Measurements from ENCODE around the gene LGI4. TPM values are rescaled to one million over a fixed set of nuclear protein-coding genes. Genes with fewer than 3 reads are reported as not detected.

The LGI4 gene
- total and polyA plus RNA-seq, 7 donors = 4.2 to 47.1 (median 31.6) TPM

DNA sequence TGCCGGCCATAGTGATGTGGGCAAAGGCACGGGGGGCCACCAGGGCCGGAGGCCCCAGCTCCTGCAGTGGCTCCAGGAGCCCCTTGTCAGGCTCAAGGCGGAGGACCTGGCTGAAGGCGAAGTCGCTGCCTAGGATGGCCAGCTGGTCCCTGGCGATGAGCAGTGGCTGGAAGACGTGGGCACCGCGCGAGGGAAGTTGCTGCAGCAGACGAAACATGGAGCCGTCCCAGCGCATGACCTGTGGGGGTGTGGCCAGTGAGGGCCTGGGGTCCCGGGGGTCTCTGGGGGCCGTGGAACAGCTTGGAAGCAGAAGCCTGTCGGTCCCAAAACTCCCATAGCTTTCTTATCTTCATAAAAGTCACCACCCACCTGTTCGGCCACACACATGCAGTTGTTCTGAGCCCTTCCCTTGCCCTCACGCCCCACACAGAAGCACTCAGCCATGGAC lies 9.6 kb downstream of the LGI4 start:
- intact Hi-C loops (cut with DNase I) = loop anchor here (10.0 kb wide), 1 partner anchor 150 kb away; no protein-coding TSS in a partner anchor
- no peaks in the 10 kb centered on the region for H3K27me3 ChIP-seq
- H3K27ac ChIP-seq = peak overlapping the region; percentile 78 to 89 (median 84)
- H3K9me3 ChIP-seq = no peaks in the 10 kb centered on the region
- WGBS, 2 donors = 65 to 82% methylated on average over 19 of the region's 19 CpGs
- TF ChIP-seq POLR2A (IDR thresholded peaks at IDR 0.05) = no peak
- TF ChIP-seq EP300 (IDR thresholded peaks at IDR 0.05) = no peak
- TF ChIP-seq, protein P1, sequence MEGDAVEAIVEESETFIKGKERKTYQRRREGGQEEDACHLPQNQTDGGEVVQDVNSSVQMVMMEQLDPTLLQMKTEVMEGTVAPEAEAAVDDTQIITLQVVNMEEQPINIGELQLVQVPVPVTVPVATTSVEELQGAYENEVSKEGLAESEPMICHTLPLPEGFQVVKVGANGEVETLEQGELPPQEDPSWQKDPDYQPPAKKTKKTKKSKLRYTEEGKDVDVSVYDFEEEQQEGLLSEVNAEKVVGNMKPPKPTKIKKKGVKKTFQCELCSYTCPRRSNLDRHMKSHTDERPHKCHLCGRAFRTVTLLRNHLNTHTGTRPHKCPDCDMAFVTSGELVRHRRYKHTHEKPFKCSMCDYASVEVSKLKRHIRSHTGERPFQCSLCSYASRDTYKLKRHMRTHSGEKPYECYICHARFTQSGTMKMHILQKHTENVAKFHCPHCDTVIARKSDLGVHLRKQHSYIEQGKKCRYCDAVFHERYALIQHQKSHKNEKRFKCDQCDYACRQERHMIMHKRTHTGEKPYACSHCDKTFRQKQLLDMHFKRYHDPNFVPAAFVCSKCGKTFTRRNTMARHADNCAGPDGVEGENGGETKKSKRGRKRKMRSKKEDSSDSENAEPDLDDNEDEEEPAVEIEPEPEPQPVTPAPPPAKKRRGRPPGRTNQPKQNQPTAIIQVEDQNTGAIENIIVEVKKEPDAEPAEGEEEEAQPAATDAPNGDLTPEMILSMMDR (IDR thresholded peaks at IDR 0.05) = no peak
- TF ChIP-seq POLR2AphosphoS5 (IDR thresholded peaks at IDR 0.05) = no peak
- peaks cover 0 to 20% (median 10%) of the 10 kb centered on the region in 4 donors for H3K4me1 ChIP-seq
- H3K36me3 ChIP-seq = no peaks in the 10 kb centered on the region
- no peak for DNase-seq
- H3K4me3 ChIP-seq = peak overlapping the region in 2 of 4 donors; percentile 55 to 56

GRCh38 chr19:35124098-35125060 lies 10.5 kb downstream of the LGI4 start:
- Histone ChIP-seq H3K36me3 (no peaks in the 10 kb centered on the region), H3K4me1 (peaks cover 0 to 20% (median 10%) of the 10 kb centered on the region in 4 donors), H3K27ac (peak overlapping the region; percentile 78 to 89 (median 84)), H3K27me3 (no peaks in the 10 kb centered on the region), H3K9me3 (no peaks in the 10 kb centered on the region), H3K4me3 (peak overlapping the region; percentile 43 to 67 (median 56))
- TF ChIP-seq EP300 (IDR thresholded peaks at IDR 0.05) = no peak
- peak; percentile 76 to 91 for TF ChIP-seq POLR2A (IDR thresholded peaks at IDR 0.05)
- peak; percentile 96 to 98 (median 98) for TF ChIP-seq POLR2AphosphoS5 (IDR thresholded peaks at IDR 0.05)
- TF ChIP-seq, protein P1 (IDR thresholded peaks at IDR 0.05) = no peak
- WGBS, 2 donors = 10 to 16% methylated on average over 42 of the region's 42 CpGs
- intact Hi-C loops (cut with DNase I) = loop anchor here (10.0 kb wide), 1 partner anchor 150 kb away; no protein-coding TSS in a partner anchor
- peak; percentile 97 for DNase-seq

DNA sequence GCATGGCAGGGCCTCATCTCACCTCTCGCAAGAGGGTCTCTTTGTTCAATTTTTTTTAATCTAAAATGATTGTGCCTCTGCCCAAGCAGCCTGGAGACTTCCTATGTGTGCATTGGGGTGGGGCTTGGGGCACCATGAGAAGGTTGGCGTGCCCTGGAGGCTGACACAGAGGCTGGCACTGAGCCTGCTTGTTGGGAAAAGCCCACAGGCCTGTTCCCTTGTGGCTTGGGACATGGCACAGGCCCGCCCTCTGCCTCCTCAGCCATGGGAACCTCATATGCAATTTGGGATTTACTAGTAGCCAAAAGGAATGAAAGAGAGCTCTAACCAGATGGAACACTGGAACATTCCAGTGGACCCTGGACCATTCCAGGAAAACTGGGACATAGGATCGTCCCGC lies 11.3 kb downstream of the LGI4 start:
- Histone ChIP-seq H3K36me3 (no peaks in the 10 kb centered on the region), H3K9me3 (no peaks in the 10 kb centered on the region), H3K27me3 (no peaks in the 10 kb centered on the region), H3K27ac (peak overlapping the region; percentile 78 to 89 (median 84)), H3K4me1 (peaks cover 0 to 20% (median 10%) of the 10 kb centered on the region in 4 donors), H3K4me3 (peak overlapping the region in 1 of 4 donors; percentile 67)
- DNase-seq = peak; percentile 85
- 62 to 77% methylated on average over 5 of the region's 5 CpGs for WGBS, 2 donors
- intact Hi-C loops (cut with DNase I) = loop anchor here (10.0 kb wide), 1 partner anchor 149 kb away; no protein-coding TSS in a partner anchor
- peak in 2 of 4 donors; percentile 30 to 37 for TF ChIP-seq POLR2AphosphoS5 (IDR thresholded peaks at IDR 0.05)
- no peak for TF ChIP-seq EP300 (IDR thresholded peaks at IDR 0.05)

- no peak for DNase-seq
- TF ChIP-seq EP300 (IDR thresholded peaks at IDR 0.05) (no peak), POLR2A (IDR thresholded peaks at IDR 0.05) (no peak), POLR2AphosphoS5 (IDR thresholded peaks at IDR 0.05) (no peak)
- TF ChIP-seq, protein P1 (IDR thresholded peaks at IDR 0.05) = no peak
- H3K9me3 ChIP-seq = no peaks in the 10 kb centered on the region
- H3K4me1 ChIP-seq = peaks cover 0 to 20% (median 10%) of the 10 kb centered on the region in 4 donors
- H3K27me3 ChIP-seq = no peaks in the 10 kb centered on the region
- intact Hi-C loops (cut with DNase I) = loop anchor here (10.0 kb wide), 1 partner anchor 148 kb away; no protein-coding TSS in a partner anchor
- WGBS, 2 donors = 80 to 85% methylated on average over 19 of the region's 19 CpGs
- peak overlapping the region; percentile 78 to 89 (median 84) for H3K27ac ChIP-seq
- no peak overlapping the region for H3K4me3 ChIP-seq
- H3K36me3 ChIP-seq = no peaks in the 10 kb centered on the region
Observed at GRCh38 chr19:35122687-35123551, 11.9 kb downstream of the LGI4 start.

All from sigmoid colon (tissue), 7 donors.